Uterus (tissue), 4 donors: Measurements from ENCODE around the gene SCTR. TPM values are rescaled to one million over a fixed set of nuclear protein-coding genes. Genes with fewer than 3 reads are reported as not detected.

Experiments used
- DNase-seq, 2 donors: peaks; one replicate each; pipeline ENCODE4 v3.0.0-alpha.2; 2019 to 2020
- H3K27ac ChIP-seq, 2 donors: fragments of 200-600 bp; sonication (generic); 1 replicate in 1 of 2; 2 replicates in 1 of 2; pipeline ENCODE4 v1.5.1; 2016 to 2018
- H3K27me3 ChIP-seq, 2 donors: fragments of 200-600 bp; sonication (generic); one replicate each; pipeline ENCODE4 v1.5.1; 2018 to 2019; ENCODE audit warnings: control low read depth in 1 of 2
- H3K36me3 ChIP-seq, 2 donors: fragments of 200-600 bp; sonication (generic); one replicate each; pipeline ENCODE4 v1.5.1; 2019; ENCODE audit warnings: control low read depth in 1 of 2
- H3K4me1 ChIP-seq, 2 donors: fragments of 200-600 bp; sonication (generic); one replicate each; pipeline ENCODE4 v1.5.1; 2018 to 2019; ENCODE audit warnings: control low read depth in 1 of 2
- H3K4me3 ChIP-seq, 2 donors: fragments of 200-600 bp; sonication (generic); 1 replicate in 1 of 2; 2 replicates in 1 of 2; pipeline ENCODE4 v1.5.1; 2018 to 2019; ENCODE audit warnings: mild to moderate bottlenecking in 1 of 2
- H3K9me3 ChIP-seq, 2 donors: fragments of 200-600 bp; sonication (generic); one replicate each; pipeline ENCODE4 v1.5.1; 2019; ENCODE audit warnings: control low read depth in 1 of 2
- CTCF ChIP-seq, 4 experiments: fragments of 200-600 bp in 2 of 4; fragments of 450-650 bp in 2 of 4; sonication (generic) in 2 of 4; IDR thresholded peaks; one replicate each; pipeline ENCODE4 v1.5.1; 2016 to 2019; ENCODE audit warnings: antibody characterized with exemption in 4 of 4, mild to moderate bottlenecking in 2 of 4, moderate library complexity in 1 of 4
- POLR2A ChIP-seq, 2 donors: fragments of 450-650 bp; IDR thresholded peaks; one replicate each; pipeline ENCODE4 v1.6.1; 2016; ENCODE audit warnings: antibody characterized with exemption in 2 of 2, mild to moderate bottlenecking in 1 of 2, moderate library complexity in 1 of 2
- intact Hi-C: fragments of 100-400 bp; cut with DNase I; formaldehyde crosslinking; loops from one replicate; pipeline ENCODE4 v1.15.1; 2023; ENCODE audit warnings: low total_unique reads
- total RNA-seq, 4 donors: library from RNA; depleted of rRNA in 3 of 4; stranded (reverse); fragments of >200 nt in 3 of 4; gene quantifications; one replicate each; pipeline versions ENCODE4 v1.1.0 to v1.2.4, GENCODE V29; 2014 to 2023
- donor health status: DM: yes; HTN: yes; CAD: no.

SCTR gene
- total RNA-seq, 4 donors from 2014 or later: not detected

GRCh38 chr2:119488245-119489214 lies 35.8 kb downstream of the SCTR start:
- TF ChIP-seq CTCF (IDR thresholded peaks at IDR 0.05) (no peak), POLR2A (IDR thresholded peaks at IDR 0.05) (no peak)
- Histone ChIP-seq H3K4me1 (no peaks in the 10 kb centered on the region), H3K4me3 (no peak overlapping the region), H3K36me3 (no peaks in the 10 kb centered on the region), H3K27me3 (no peaks in the 10 kb centered on the region), H3K9me3 (no peaks in the 10 kb centered on the region), H3K27ac (no peak overlapping the region)
- no peak for DNase-seq
- intact Hi-C loops: no loop called here

GRCh38 chr2:119487434-119488244 lies 36.6 kb downstream of the SCTR start:
- no peak for DNase-seq

GRCh38 chr2:119486886-119487285 lies 37.4 kb downstream of the SCTR start:
- DNase-seq: no peak
- H3K4me1 ChIP-seq: no peaks in the 10 kb centered on the region
- TF ChIP-seq CTCF (IDR thresholded peaks at IDR 0.05): no peak
- TF ChIP-seq POLR2A (IDR thresholded peaks at IDR 0.05): no peak
- H3K27ac ChIP-seq: no peak overlapping the region
- H3K27me3 ChIP-seq: no peaks in the 10 kb centered on the region
- H3K9me3 ChIP-seq: no peaks in the 10 kb centered on the region
- H3K36me3 ChIP-seq: no peaks in the 10 kb centered on the region
- intact Hi-C loops: no loop called here
- H3K4me3 ChIP-seq: no peak overlapping the region

More at GRCh38 chr2:119487434-119488244, 36.6 kb downstream of the SCTR start:
- Histone ChIP-seq H3K27ac (no peak overlapping the region), H3K27me3 (no peaks in the 10 kb centered on the region), H3K9me3 (no peaks in the 10 kb centered on the region), H3K36me3 (no peaks in the 10 kb centered on the region), H3K4me1 (no peaks in the 10 kb centered on the region), H3K4me3 (no peak overlapping the region)
- intact Hi-C loops: no loop called here
- TF ChIP-seq POLR2A (IDR thresholded peaks at IDR 0.05): no peak
- no peak for TF ChIP-seq CTCF (IDR thresholded peaks at IDR 0.05)

- no peak for TF ChIP-seq CTCF (IDR thresholded peaks at IDR 0.05)
- TF ChIP-seq POLR2A (IDR thresholded peaks at IDR 0.05): no peak
- Histone ChIP-seq H3K36me3 (no peaks in the 10 kb centered on the region), H3K4me3 (no peak overlapping the region), H3K27ac (no peak overlapping the region), H3K4me1 (no peaks in the 10 kb centered on the region), H3K9me3 (no peaks in the 10 kb centered on the region), H3K27me3 (no peaks in the 10 kb centered on the region)
- intact Hi-C loops: no loop called here
- DNase-seq: no peak
Measured at GRCh38 chr2:119486196-119486827, 38.0 kb downstream of the SCTR start.
